ENCODE measurements around the gene ZNF598. TPM values are rescaled to one million over a fixed set of nuclear protein-coding genes. Genes with fewer than 3 reads are reported as not detected.
A peak's percentile ranks its signal among the peaks of the same experiment; 100 is the strongest.

ZNF598 gene
- polyA plus RNA-seq, 2 of the 4 experiments (the other 2 are of a cell fraction): 17.7 to 33.8 TPM

- TF ChIP-seq E2F6 (IDR thresholded peaks at IDR 0.05; ENCODE audit: borderline replicate concordance, low read depth) (peak; percentile 77; the same call in 1 of the 2 replicates), MAFK (IDR thresholded peaks at IDR 0.05; ENCODE audit: partially characterized antibody) (no peak), JUN (IDR thresholded peaks at IDR 0.05) (peak in 1 of 2 experiments; percentile 82; a peak in 2 of 5 replicates), USF2 (IDR thresholded peaks at IDR 0.05) (peak; percentile 98), RARB (CRISPR knock-in tag; IDR thresholded peaks at IDR 0.05) (no peak), EHF (CRISPR knock-in tag; IDR thresholded peaks at IDR 0.05) (no peak), ZSCAN20 (CRISPR knock-in tag; IDR thresholded peaks at IDR 0.05) (no peak), BCL3 (IDR thresholded peaks at IDR 0.05) (peak; percentile 62; the same call in 1 of the 3 replicates), HOXB13 (CRISPR knock-in tag; IDR thresholded peaks at IDR 0.05; ENCODE audit: low read depth) (no peak), CEBPB (IDR thresholded peaks at IDR 0.05) (no peak), ZFP36 (IDR thresholded peaks at IDR 0.05; ENCODE audit: borderline replicate concordance, partially characterized antibody) (no peak), CBX2 (IDR thresholded peaks at IDR 0.05; ENCODE audit: borderline replicate concordance, low read depth) (no peak), EP300 (IDR thresholded peaks at IDR 0.05) (no peak), RNF2 (IDR thresholded peaks at IDR 0.05; ENCODE audit: borderline replicate concordance, low read depth) (no peak), RFX5 (IDR thresholded peaks at IDR 0.05) (no peak), CTCF (IDR thresholded peaks at IDR 0.05) (peak; percentile 29; the same call in 1 of the 3 replicates), REST (IDR thresholded peaks at IDR 0.05) (no peak), NR3C1 (IDR thresholded peaks at IDR 0.05) (no peak), GATA3 (IDR thresholded peaks at IDR 0.05; ENCODE audit: borderline replicate concordance) (no peak), ELK1 (IDR thresholded peaks at IDR 0.05; ENCODE audit: low read depth, low read length) (0 out of 2 replicates have a peak, but pooled peaks have one; percentile 11), NPAS2 (CRISPR knock-in tag; IDR thresholded peaks at IDR 0.05; ENCODE audit: borderline replicate concordance) (no peak), RAD21 (conservative IDR thresholded peaks at IDR 0.05 in 1 of 2, IDR thresholded peaks at IDR 0.05 in 1 of 2) (peak; percentile 10 to 15; a peak in 1 of 5 replicates), NFE2L2 (conservative IDR thresholded peaks at IDR 0.05; ENCODE audit: low read length) (no peak), TFCP2L1 (CRISPR knock-in tag; IDR thresholded peaks at IDR 0.05) (no peak), PHF8 (IDR thresholded peaks at IDR 0.05; ENCODE audit: borderline replicate concordance, low read depth) (peak; percentile 49; the same call in 1 of the 2 replicates), JUNB (IDR thresholded peaks at IDR 0.05) (no peak), POLR2A (IDR thresholded peaks at IDR 0.05; ENCODE audit: low read length) (peak; percentile 72)
- TF ChIP-seq, protein P1, sequence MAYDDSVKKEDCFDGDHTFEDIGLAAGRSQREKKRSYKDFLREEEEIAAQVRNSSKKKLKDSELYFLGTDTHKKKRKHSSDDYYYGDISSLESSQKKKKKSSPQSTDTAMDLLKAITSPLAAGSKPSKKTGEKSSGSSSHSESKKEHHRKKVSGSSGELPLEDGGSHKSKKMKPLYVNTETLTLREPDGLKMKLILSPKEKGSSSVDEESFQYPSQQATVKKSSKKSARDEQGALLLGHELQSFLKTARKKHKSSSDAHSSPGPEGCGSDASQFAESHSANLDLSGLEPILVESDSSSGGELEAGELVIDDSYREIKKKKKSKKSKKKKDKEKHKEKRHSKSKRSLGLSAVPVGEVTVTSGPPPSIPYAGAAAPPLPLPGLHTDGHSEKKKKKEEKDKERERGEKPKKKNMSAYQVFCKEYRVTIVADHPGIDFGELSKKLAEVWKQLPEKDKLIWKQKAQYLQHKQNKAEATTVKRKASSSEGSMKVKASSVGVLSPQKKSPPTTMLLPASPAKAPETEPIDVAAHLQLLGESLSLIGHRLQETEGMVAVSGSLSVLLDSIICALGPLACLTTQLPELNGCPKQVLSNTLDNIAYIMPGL (CRISPR knock-in tag; IDR thresholded peaks at IDR 0.05; ENCODE audit: borderline replicate concordance): no peak
- TF ChIP-seq, protein P2, sequence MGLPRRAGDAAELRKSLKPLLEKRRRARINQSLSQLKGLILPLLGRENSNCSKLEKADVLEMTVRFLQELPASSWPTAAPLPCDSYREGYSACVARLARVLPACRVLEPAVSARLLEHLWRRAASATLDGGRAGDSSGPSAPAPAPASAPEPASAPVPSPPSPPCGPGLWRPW (IDR thresholded peaks at IDR 0.05): no peak
Measured at GRCh38 chr16:2047330-2048115, 37.9 kb upstream of the ZNF598 start, which contains the start of the genes NTHL1 and TSC2 (continued).
